Large intestine (tissue), 3 donors: ENCODE data around the gene SERTAD1. TPM values are rescaled to one million over a fixed set of nuclear protein-coding genes. Genes with fewer than 3 reads are reported as not detected.

Experiments
- DNase-seq, 2 donors: peaks; one replicate each; pipeline versions ENCODE4 v3.0.0 to v3.0.0-alpha.2; 2013
- H3K27ac ChIP-seq: one replicate; pipeline ENCODE4 v1.5.1; 2013; ENCODE audit warnings: low read length
- H3K27me3 ChIP-seq: 2 replicates; pipeline ENCODE4 v1.6.1; 2013; ENCODE audit warnings: low read length; ENCODE audit not compliant: control insufficient read depth, insufficient read depth
- H3K36me3 ChIP-seq: 2 replicates; pipeline ENCODE4 v1.6.1; 2013; ENCODE audit warnings: low read length; ENCODE audit not compliant: control insufficient read depth, insufficient read depth
- H3K4me1 ChIP-seq: one replicate; pipeline ENCODE4 v1.6.1; 2013; ENCODE audit warnings: low read length; ENCODE audit not compliant: control insufficient read depth, insufficient read depth
- H3K4me3 ChIP-seq: one replicate; pipeline ENCODE4 v1.5.1; 2013; ENCODE audit warnings: low read length
- H3K9me3 ChIP-seq: one replicate; pipeline ENCODE4 v1.6.1; 2013; ENCODE audit warnings: mild to moderate bottlenecking, low read depth, low read length, moderate library complexity; ENCODE audit not compliant: control insufficient read depth
- WGBS: methylation state at CpG from one replicate; pipeline ENCODE4 v1.1.5; 2013; ENCODE audit warnings: low lambda C conversion rate; ENCODE audit not compliant: insufficient coverage; 5-methylcytosine and 5-hydroxymethylcytosine counted together
- polyA plus RNA-seq: library from polyadenylated mRNA; unstranded; fragments of 120-200 nt; gene quantifications from one replicate; pipeline ENCODE4 v1.2.1, GENCODE V29; 2013

The SERTAD1 gene
- polyA plus RNA-seq, 1 donor = 9.0 TPM

- WGBS = 80% methylated on average over 1 of the region's 5 CpGs
Observed at GRCh38 chr19:40452016-40452415, 26.2 kb upstream of the SERTAD1 start.

DNA sequence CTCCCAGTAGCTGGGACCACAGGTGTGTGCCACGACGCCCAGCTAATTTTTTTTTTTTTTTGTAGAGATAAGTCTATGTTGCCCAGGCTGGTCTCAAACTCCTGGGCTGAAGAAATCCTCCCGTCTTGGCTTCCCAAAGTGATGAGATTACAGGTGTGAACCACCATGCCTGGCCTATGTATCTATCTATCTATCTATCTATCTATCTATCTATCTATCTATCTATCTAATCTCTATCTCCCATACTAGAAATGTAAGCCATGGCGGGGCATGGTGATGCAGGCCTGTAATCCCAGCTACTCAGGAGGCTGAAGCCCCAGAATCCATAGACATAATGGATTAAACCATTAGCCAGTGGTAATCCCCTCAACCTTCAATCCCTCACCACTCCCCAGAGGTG, 24.9 kb upstream of the SERTAD1 start:
- H3K9me3 ChIP-seq = no peaks in the 10 kb centered on the region
- no peak overlapping the region for H3K4me3 ChIP-seq
- no peaks in the 10 kb centered on the region for H3K4me1 ChIP-seq
- no peak overlapping the region for H3K27ac ChIP-seq
- H3K27me3 ChIP-seq = no peaks in the 10 kb centered on the region
- peaks cover 25% of the 10 kb centered on the region for H3K36me3 ChIP-seq
- DNase-seq = no peak
- no CpG with 5 or more reads among the region's 4 CpGs for WGBS

More at GRCh38 chr19:40452016-40452415, 26.2 kb upstream of the SERTAD1 start:
- Histone ChIP-seq H3K27ac (no peak overlapping the region), H3K27me3 (no peaks in the 10 kb centered on the region), H3K4me3 (no peak overlapping the region), H3K4me1 (no peaks in the 10 kb centered on the region), H3K9me3 (no peaks in the 10 kb centered on the region), H3K36me3 (peaks cover 26% of the 10 kb centered on the region)
- peak in 1 of 2 donors; percentile 36 for DNase-seq

DNA sequence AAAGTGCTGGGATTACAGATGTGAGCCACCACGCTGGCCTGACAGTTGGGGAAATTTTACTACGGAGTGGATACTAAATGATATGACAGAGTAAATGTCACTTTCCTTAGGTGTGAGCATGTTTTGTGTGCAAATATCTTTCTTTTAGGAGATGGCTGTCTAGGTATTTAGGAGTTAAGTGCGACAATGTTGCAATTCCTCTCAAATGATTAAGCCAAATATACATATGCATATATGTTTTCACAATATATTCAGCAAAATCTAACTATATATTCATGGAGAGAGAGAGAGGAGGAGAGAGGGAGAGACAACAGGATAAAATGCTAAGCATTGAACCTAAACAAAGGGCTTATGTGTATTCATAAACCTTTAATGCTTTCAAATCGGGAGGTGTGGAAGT, 23.7 kb upstream of the SERTAD1 start:
- WGBS = 80% methylated on average over 1 of the region's 4 CpGs
- Histone ChIP-seq H3K27ac (no peak overlapping the region), H3K4me1 (no peaks in the 10 kb centered on the region), H3K4me3 (no peak overlapping the region), H3K9me3 (no peaks in the 10 kb centered on the region), H3K27me3 (no peaks in the 10 kb centered on the region), H3K36me3 (peaks cover 22% of the 10 kb centered on the region)
- DNase-seq = no peak

- Histone ChIP-seq H3K36me3 (peaks cover 29% of the 10 kb centered on the region), H3K27ac (no peak overlapping the region)
- WGBS = 83% methylated on average over 1 of the region's 8 CpGs
Observed at GRCh38 chr19:40446263-40446784, 20.5 kb upstream of the SERTAD1 start.

GRCh38 chr19:40445780-40446262, 20.0 kb upstream of the SERTAD1 start:
- Histone ChIP-seq H3K4me1 (peaks cover 10% of the 10 kb centered on the region), H3K27me3 (no peaks in the 10 kb centered on the region), H3K4me3 (no peak overlapping the region), H3K36me3 (peaks cover 31% of the 10 kb centered on the region), H3K9me3 (no peaks in the 10 kb centered on the region), H3K27ac (no peak overlapping the region)
- peak in 1 of 2 donors; percentile 58 for DNase-seq
- WGBS = no CpG with 5 or more reads among the region's 9 CpGs

More at GRCh38 chr19:40446263-40446784, 20.5 kb upstream of the SERTAD1 start:
- Histone ChIP-seq H3K27me3 (no peaks in the 10 kb centered on the region), H3K9me3 (no peaks in the 10 kb centered on the region), H3K4me3 (no peak overlapping the region), H3K4me1 (peaks cover 10% of the 10 kb centered on the region)
- no peak for DNase-seq

- Histone ChIP-seq H3K4me1 (peaks cover 10% of the 10 kb centered on the region), H3K27me3 (no peaks in the 10 kb centered on the region), H3K9me3 (no peaks in the 10 kb centered on the region), H3K36me3 (peaks cover 37% of the 10 kb centered on the region), H3K4me3 (peak overlapping the region; percentile 91), H3K27ac (peak overlapping the region; percentile 97)
- WGBS = 0% methylated on average over 5 of the region's 18 CpGs
- DNase-seq = no peak
Observed at GRCh38 chr19:40444825-40445312, 19.1 kb upstream of the SERTAD1 start.

GRCh38 chr19:40444000-40444824, 18.4 kb upstream of the SERTAD1 start, which contains the start of gene SERTAD3:
TSS of gene SERTAD3 (minus strand) at chr19:40444335. CDS start at chr19:40442080, 2,255 bp downstream.
- no CpG with 5 or more reads among the region's 72 CpGs for WGBS
- Histone ChIP-seq H3K36me3 (peaks cover 37% of the 10 kb centered on the region), H3K27me3 (no peaks in the 10 kb centered on the region), H3K4me3 (peak within 1 kb of the TSS; percentile 91), H3K9me3 (no peaks in the 10 kb centered on the region), H3K4me1 (peaks cover 10% of the 10 kb centered on the region), H3K27ac (peak within 1 kb of the TSS; percentile 97)
- peak; percentile 96 to 99 for DNase-seq

- peaks cover 35% of the 10 kb centered on the region for H3K36me3 ChIP-seq
- H3K27me3 ChIP-seq = no peaks in the 10 kb centered on the region
- peak overlapping the region; percentile 97 for H3K27ac ChIP-seq
- H3K9me3 ChIP-seq = no peaks in the 10 kb centered on the region
- H3K4me3 ChIP-seq = peak overlapping the region; percentile 91
- 4% methylated on average over 4 of the region's 52 CpGs for WGBS
- DNase-seq = peak; percentile 100
- H3K4me1 ChIP-seq = peaks cover 10% of the 10 kb centered on the region
Observed at GRCh38 chr19:40443131-40443999, 17.6 kb upstream of the SERTAD1 start.

DNA sequence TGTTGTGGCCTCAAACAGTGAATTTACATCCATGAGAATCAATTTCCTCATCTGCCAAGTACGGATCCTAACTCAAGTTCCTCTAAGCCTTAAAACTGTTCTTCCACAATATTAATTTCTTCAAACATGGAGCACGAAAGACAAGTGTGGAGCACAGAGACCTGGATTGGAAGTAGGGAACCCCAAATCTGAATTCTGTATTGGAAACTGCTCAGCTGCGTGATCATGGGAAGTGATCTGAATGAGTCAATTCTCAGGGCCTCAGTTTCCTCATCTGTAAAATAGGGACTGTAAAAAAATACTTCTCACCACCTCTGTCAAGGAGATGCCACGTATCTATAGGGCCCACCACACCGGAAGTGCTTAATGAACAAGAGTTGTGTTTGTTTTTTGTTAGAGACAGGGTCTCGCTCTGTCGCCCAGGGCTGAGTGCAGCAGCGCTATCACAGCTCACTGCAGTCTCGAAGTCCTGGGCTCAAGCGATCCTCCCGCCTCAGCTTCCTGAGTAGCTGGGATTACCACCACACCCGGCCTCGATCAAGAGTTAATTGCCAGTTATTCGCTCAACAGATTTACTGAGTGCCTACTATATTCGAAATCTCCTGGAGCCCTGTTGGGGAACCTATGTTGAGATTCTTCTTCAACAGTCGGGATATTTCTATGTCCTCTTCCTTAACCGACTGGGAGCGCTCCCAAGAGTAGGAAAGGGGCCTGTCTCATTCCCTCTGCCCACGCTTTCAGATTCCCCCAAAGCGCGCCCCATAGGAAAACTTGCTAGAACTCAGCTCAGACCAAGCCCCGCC, 16.7 kb upstream of the SERTAD1 start:
- Histone ChIP-seq H3K27ac (peak overlapping the region; percentile 74), H3K9me3 (no peaks in the 10 kb centered on the region), H3K27me3 (no peaks in the 10 kb centered on the region), H3K4me3 (peak overlapping the region; percentile 91), H3K4me1 (peaks cover 10% of the 10 kb centered on the region), H3K36me3 (peaks cover 27% of the 10 kb centered on the region)
- WGBS = 86% methylated on average over 1 of the region's 22 CpGs
- no peak for DNase-seq
